Urinary bladder (tissue), 4 donors: ENCODE results near the gene PGA4. TPM values are rescaled to one million over a fixed set of nuclear protein-coding genes. Genes with fewer than 3 reads are reported as not detected.
"Not testable (repeated sequence)": the region's sequence is repeated elsewhere in the genome, so short reads cannot be mapped to it uniquely, and the experiment has no call there.

Source experiments
- DNase-seq: peaks from one replicate; pipeline ENCODE4 v3.0.0-alpha.2; 2015; ENCODE audit errors: extremely low spot score
- H3K27ac ChIP-seq: one replicate; pipeline ENCODE4 v1.5.1; 2013; ENCODE audit warnings: low read depth, mild to moderate bottlenecking, moderate library complexity
- H3K36me3 ChIP-seq: one replicate; pipeline ENCODE4 v1.6.1; 2013; ENCODE audit warnings: mild to moderate bottlenecking, moderate library complexity; ENCODE audit not compliant: insufficient read depth
- H3K4me1 ChIP-seq: one replicate; pipeline ENCODE4 v1.6.1; 2013; ENCODE audit warnings: mild to moderate bottlenecking, moderate library complexity; ENCODE audit not compliant: insufficient read depth
- H3K4me3 ChIP-seq: one replicate; pipeline ENCODE4 v1.5.1; 2013; ENCODE audit warnings: low read depth, low read length
- WGBS: extraction: QIAGEN DNeasy Blood & Tissue Kit; methylation state at CpG from one replicate; pipeline ENCODE4 v1.1.7; 2013; 5-methylcytosine and 5-hydroxymethylcytosine counted together
- polyA plus RNA-seq: library from polyadenylated mRNA; stranded (reverse); fragments of 200-250 nt; gene quantifications from one replicate; pipeline ENCODE4 v1.2.3, GENCODE V29; 2013
- total RNA-seq: library from RNA; depleted of rRNA; stranded (reverse); fragments of >200 nt; gene quantifications from one replicate; pipeline ENCODE4 v1.2.3, GENCODE V29; 2014
- donor health status: healthy with polysubstance abuse.
- donor health status: healthy.

The PGA4 gene
- total RNA-seq (1.2 TPM), polyA plus RNA-seq (1.1 TPM)

- H3K4me3 ChIP-seq, H3K4me1 ChIP-seq, H3K27ac ChIP-seq, DNase-seq, H3K36me3 ChIP-seq: not testable (repeated sequence)
- no CpG with 5 or more reads among the region's 8 CpGs for WGBS
Observed at GRCh38 chr11:61222047-61222446, at the start of gene PGA4. TSS of gene PGA4 (plus strand) at chr11:61222347. CDS start at chr11:61222401, 54 bp downstream.

- no peak for DNase-seq
- 70% methylated on average over 5 of the region's 5 CpGs for WGBS
- H3K4me3 ChIP-seq = no peak overlapping the region
- no peaks in the 10 kb centered on the region for H3K36me3 ChIP-seq
- no peaks in the 10 kb centered on the region for H3K4me1 ChIP-seq
- H3K27ac ChIP-seq = no peak overlapping the region
Observed at GRCh38 chr11:61172356-61172755, 49.8 kb upstream of the PGA4 start.

- Histone ChIP-seq H3K4me1 (no peaks in the 10 kb centered on the region), H3K36me3 (no peaks in the 10 kb centered on the region), H3K27ac (no peak overlapping the region), H3K4me3 (no peak overlapping the region)
- WGBS = 92% methylated on average over 3 of the region's 3 CpGs
- DNase-seq = no peak
Observed at GRCh38 chr11:61172888-61173287, 49.3 kb upstream of the PGA4 start.

- no peak for DNase-seq
- Histone ChIP-seq H3K4me3 (no peak overlapping the region), H3K36me3 (no peaks in the 10 kb centered on the region), H3K4me1 (no peaks in the 10 kb centered on the region), H3K27ac (no peak overlapping the region)
- WGBS = 75% methylated on average over 4 of the region's 4 CpGs
Observed at GRCh38 chr11:61173456-61173855, 48.7 kb upstream of the PGA4 start.

GRCh38 chr11:61174273-61174672 is 47.9 kb upstream of the PGA4 start:
- Histone ChIP-seq H3K27ac (no peak overlapping the region), H3K4me1 (no peaks in the 10 kb centered on the region), H3K4me3 (no peak overlapping the region), H3K36me3 (no peaks in the 10 kb centered on the region)
- WGBS = 71% methylated on average over 6 of the region's 6 CpGs
- no peak for DNase-seq

- Histone ChIP-seq H3K36me3 (no peaks in the 10 kb centered on the region), H3K4me3 (no peak overlapping the region), H3K27ac (no peak overlapping the region), H3K4me1 (no peaks in the 10 kb centered on the region)
- DNase-seq = no peak
- 86% methylated on average over 6 of the region's 6 CpGs for WGBS
Observed at GRCh38 chr11:61174949-61175348, 47.2 kb upstream of the PGA4 start.

- WGBS = 54% methylated on average over 6 of the region's 6 CpGs
- Histone ChIP-seq H3K36me3 (no peaks in the 10 kb centered on the region), H3K4me1 (no peaks in the 10 kb centered on the region), H3K4me3 (no peak overlapping the region), H3K27ac (no peak overlapping the region)
- no peak for DNase-seq
Observed at GRCh38 chr11:61176446-61176845, 45.7 kb upstream of the PGA4 start.

- not testable (repeated sequence) for H3K27ac ChIP-seq, H3K4me1 ChIP-seq, DNase-seq, H3K36me3 ChIP-seq, H3K4me3 ChIP-seq
- WGBS = 92% methylated on average over 6 of the region's 6 CpGs
Observed at GRCh38 chr11:61180205-61180604, 41.9 kb upstream of the PGA4 start.

GRCh38 chr11:61181489-61181888 is 40.7 kb upstream of the PGA4 start:
- no peaks in the 10 kb centered on the region for H3K36me3 ChIP-seq
- 93% methylated on average over 4 of the region's 4 CpGs for WGBS

GRCh38 chr11:61183645-61184044 is 38.5 kb upstream of the PGA4 start:
- no peak for DNase-seq
- WGBS = 69% methylated on average over 4 of the region's 4 CpGs
- Histone ChIP-seq H3K36me3 (no peaks in the 10 kb centered on the region), H3K4me1 (no peaks in the 10 kb centered on the region), H3K27ac (no peak overlapping the region), H3K4me3 (no peak overlapping the region)

More at GRCh38 chr11:61181489-61181888, 40.7 kb upstream of the PGA4 start:
- Histone ChIP-seq H3K4me3 (no peak overlapping the region), H3K27ac (no peak overlapping the region), H3K4me1 (no peaks in the 10 kb centered on the region)
- no peak for DNase-seq

GRCh38 chr11:61186504-61186903 is 35.6 kb upstream of the PGA4 start:
- no peaks in the 10 kb centered on the region for H3K36me3 ChIP-seq
- no peak overlapping the region for H3K27ac ChIP-seq
- DNase-seq = no peak
- H3K4me1 ChIP-seq = no peaks in the 10 kb centered on the region
- WGBS = 81% methylated on average over 8 of the region's 8 CpGs
- no peak overlapping the region for H3K4me3 ChIP-seq

GRCh38 chr11:61187505-61188130 is 34.5 kb upstream of the PGA4 start:
- no peak overlapping the region for H3K4me3 ChIP-seq
- H3K36me3 ChIP-seq = no peaks in the 10 kb centered on the region
- H3K27ac ChIP-seq = no peak overlapping the region
- WGBS = 40% methylated on average over 11 of the region's 11 CpGs
- H3K4me1 ChIP-seq = no peaks in the 10 kb centered on the region
- DNase-seq = no peak

GRCh38 chr11:61189933-61190332 is 32.2 kb upstream of the PGA4 start:
- DNase-seq = no peak
- H3K27ac ChIP-seq = no peak overlapping the region
- no peak overlapping the region for H3K4me3 ChIP-seq
- WGBS = 81% methylated on average over 8 of the region's 8 CpGs
- H3K4me1 ChIP-seq = no peaks in the 10 kb centered on the region
- no peaks in the 10 kb centered on the region for H3K36me3 ChIP-seq

GRCh38 chr11:61193596-61193995 is 28.6 kb upstream of the PGA4 start:
- no peak for DNase-seq
- WGBS = 28% methylated on average over 12 of the region's 12 CpGs
- Histone ChIP-seq H3K4me1 (no peaks in the 10 kb centered on the region), H3K27ac (no peak overlapping the region), H3K4me3 (no peak overlapping the region), H3K36me3 (no peaks in the 10 kb centered on the region)
